HEK293T (cell line): ENCODE measurements around the gene PRXL2C.
A peak's percentile ranks its signal among the peaks of the same experiment; 100 is the strongest.
"Not testable (repeated sequence)": the region's sequence is repeated elsewhere in the genome, so short reads cannot be mapped to it uniquely, and the experiment has no call there.

Source experiments
- CTCF ChIA-PET: fragments of 350-600 bp; formaldehyde crosslinking; extraction: SDS; loops from one replicate; lab custom pipeline; 2021; ENCODE audit warnings: antibody characterized with exemption, inconsistent platforms; lab: Yijun Ruan, JAX
- POLR2A ChIA-PET: fragments of 350-600 bp; formaldehyde crosslinking; extraction: SDS; loops from one replicate; lab custom pipeline; 2020; ENCODE audit warnings: antibody characterized with exemption, inconsistent platforms; lab: Yijun Ruan, JAX
- DNase-seq: peaks from one replicate; pipeline ENCODE4 v3.0.0; 2012; ENCODE audit warnings: mixed read lengths; ENCODE audit errors: extremely low spot score
- ARNT ChIP-seq: fragments of 450-650 bp; IDR thresholded peaks from 2 replicates; pipeline ENCODE4 v1.6.1; 2017; ENCODE audit warnings: mild to moderate bottlenecking
- BHLHE40 ChIP-seq: fragments of 450-650 bp; IDR thresholded peaks from 2 replicates; pipeline ENCODE4 v1.6.1; 2016; ENCODE audit warnings: mild to moderate bottlenecking, moderate library complexity, borderline replicate concordance
- CTBP1 ChIP-seq: fragments of 450-650 bp; IDR thresholded peaks from 2 replicates; pipeline ENCODE4 v1.6.1; 2016; ENCODE audit warnings: borderline replicate concordance
- ELF4 ChIP-seq: fragments of 450-650 bp; IDR thresholded peaks from 2 replicates; pipeline ENCODE4 v1.6.1; 2017; ENCODE audit warnings: antibody characterized with exemption
- FOXA1 ChIP-seq: fragments of 450-650 bp; IDR thresholded peaks from 2 replicates; pipeline ENCODE4 v1.6.1; 2016; ENCODE audit warnings: mild to moderate bottlenecking
- FOXK2 ChIP-seq: fragments of 450-650 bp; IDR thresholded peaks from 2 replicates; pipeline ENCODE4 v1.6.1; 2016; ENCODE audit warnings: mild to moderate bottlenecking
- FOXM1 ChIP-seq: fragments of 450-650 bp; IDR thresholded peaks from 2 replicates; pipeline ENCODE4 v1.6.1; 2017; ENCODE audit warnings: mild to moderate bottlenecking, borderline replicate concordance
- HDGF ChIP-seq: fragments of 450-650 bp; IDR thresholded peaks from 2 replicates; pipeline ENCODE4 v1.6.1; 2017; ENCODE audit warnings: antibody characterized with exemption, borderline replicate concordance
- L3MBTL2 ChIP-seq: fragments of 450-650 bp; conservative IDR thresholded peaks from 2 replicates; pipeline ENCODE4 v1.6.1; 2016; ENCODE audit warnings: mild to moderate bottlenecking
- LEF1 ChIP-seq: fragments of 450-650 bp; IDR thresholded peaks from 2 replicates; pipeline ENCODE4 v1.6.1; 2017; ENCODE audit warnings: mild to moderate bottlenecking, borderline replicate concordance
- NFRKB ChIP-seq: fragments of 450-650 bp; IDR thresholded peaks from 2 replicates; pipeline ENCODE4 v1.6.1; 2016; ENCODE audit warnings: mild to moderate bottlenecking, moderate library complexity
- SP1 ChIP-seq: fragments of 450-650 bp; IDR thresholded peaks from 2 replicates; pipeline ENCODE4 v1.6.1; 2017
- SUZ12 ChIP-seq: fragments of 450-650 bp; IDR thresholded peaks from 2 replicates; pipeline ENCODE4 v1.6.1; 2016; ENCODE audit warnings: mild to moderate bottlenecking
- TARDBP ChIP-seq: fragments of 450-650 bp; IDR thresholded peaks from 2 replicates; pipeline ENCODE4 v1.6.1; 2016
- ZNF384 ChIP-seq: fragments of 450-650 bp; IDR thresholded peaks from 2 replicates; pipeline ENCODE4 v1.6.1; 2016
- TF ChIP-seq, protein P1 (sequence below): fragments of 450-650 bp; IDR thresholded peaks from 2 replicates; pipeline ENCODE4 v1.6.1; 2016

The PRXL2C gene, protein sequence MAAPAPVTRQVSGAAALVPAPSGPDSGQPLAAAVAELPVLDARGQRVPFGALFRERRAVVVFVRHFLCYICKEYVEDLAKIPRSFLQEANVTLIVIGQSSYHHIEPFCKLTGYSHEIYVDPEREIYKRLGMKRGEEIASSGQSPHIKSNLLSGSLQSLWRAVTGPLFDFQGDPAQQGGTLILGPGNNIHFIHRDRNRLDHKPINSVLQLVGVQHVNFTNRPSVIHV

DNA sequence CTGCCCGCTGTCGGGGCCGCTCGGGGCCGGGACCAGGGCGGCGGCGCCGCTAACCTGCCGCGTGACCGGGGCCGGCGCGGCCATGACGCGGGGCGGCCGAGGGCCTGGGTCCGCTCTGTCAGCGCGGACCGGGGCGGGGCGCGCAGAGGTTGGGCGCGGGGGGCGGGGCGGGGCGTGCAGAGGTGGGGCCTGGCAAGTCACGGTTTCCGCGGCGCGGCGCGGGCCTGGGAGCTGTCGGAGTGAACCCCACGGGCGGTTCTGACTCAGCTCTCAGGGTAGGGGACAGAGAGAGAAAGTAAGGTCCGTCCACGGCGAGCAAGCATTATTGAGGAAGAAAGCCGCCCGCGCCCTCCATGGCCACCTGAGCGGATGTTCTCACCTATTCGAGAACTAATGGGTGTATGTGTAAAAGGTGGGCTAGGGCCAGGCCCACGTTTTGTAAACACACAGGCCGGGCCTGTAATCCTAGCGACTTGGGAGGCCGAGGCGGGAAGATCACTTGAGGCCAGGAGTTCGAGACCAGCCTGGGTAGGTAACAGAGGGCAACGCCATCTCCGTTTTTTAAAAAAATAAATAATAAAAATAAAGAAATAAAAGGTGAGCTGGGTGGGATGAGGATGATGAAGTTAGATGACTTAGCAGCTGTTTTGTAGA, at the start of gene PRXL2C:
PRXL2C (minus strand) TSS at position 120 of the 654 bp plus-strand sequence; CDS start at position 84, 36 bp downstream.
- DNase-seq: peak; percentile 68
- ChIA-PET POLR2A (interaction anchor here (0.8 to 1.5 kb wide), 4 partner anchors 37 to 213 kb away, joined by 3 to 5 read pairs (median 5); partner anchors contain the start of gene HABP4), CTCF (interaction anchor here (0.6 kb wide), 1 partner anchor 79 kb away, joined by 3 read pairs; no protein-coding TSS in a partner anchor)
- TF ChIP-seq L3MBTL2 (peak; percentile 54), SUZ12 (no peak), ARNT (no peak), FOXA1 (no peak)

DNA sequence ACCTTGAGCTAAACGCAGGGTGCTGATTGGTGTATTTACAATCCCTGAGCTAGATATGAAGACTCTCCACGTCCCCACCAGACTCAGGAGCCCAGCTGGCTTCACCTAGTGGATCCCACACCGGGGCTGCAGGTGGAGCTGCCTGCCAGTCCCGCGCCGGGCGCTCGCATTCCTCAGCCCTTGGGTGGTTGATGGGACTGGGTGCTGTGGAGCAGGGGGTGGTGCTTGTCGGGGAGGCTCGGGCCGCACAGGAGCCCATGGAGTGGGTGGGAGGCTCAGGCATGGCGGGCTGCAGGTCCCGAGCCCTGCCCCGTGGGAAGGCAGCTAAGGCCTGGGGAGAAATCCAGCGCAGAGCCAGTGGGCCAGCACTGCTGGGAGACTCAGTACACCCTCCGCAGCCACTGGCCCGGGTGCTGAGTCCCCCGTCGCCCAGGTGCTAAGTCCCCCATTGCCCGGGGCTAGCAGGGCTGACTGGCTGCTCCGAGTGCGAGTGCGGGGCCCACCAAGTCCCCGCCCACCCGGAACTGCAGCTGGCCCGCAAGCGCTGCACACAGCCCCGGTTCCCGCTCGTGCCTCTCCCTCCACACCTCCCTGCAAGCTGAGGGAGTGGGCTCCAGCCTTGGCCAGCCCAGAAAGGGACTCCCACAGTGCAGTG, 45.7 kb upstream of the PRXL2C start:
- POLR2A ChIA-PET, DNase-seq, CTCF ChIA-PET: not testable (repeated sequence)

DNA sequence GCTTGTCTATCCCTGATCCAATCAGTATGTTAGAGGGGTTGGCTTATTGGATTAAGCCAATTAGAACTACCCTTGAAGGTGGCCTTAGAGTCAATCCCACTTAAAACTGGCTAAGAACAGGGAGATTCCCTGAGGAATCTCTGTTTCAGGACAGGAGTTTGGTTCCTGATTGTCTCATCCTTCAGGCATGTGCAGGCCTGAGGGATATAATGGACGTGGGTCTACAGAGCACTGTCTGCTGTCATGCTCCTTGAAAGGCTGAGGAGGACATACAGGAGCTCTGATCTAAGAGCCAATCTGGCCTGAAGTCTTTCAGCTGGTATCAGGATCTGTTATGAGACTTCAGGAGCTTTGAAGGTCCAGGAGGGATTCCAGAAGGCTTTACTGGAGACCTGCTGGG, 36.2 kb upstream of the PRXL2C start:
- CTCF ChIA-PET: no interaction called here
- POLR2A ChIA-PET: no interaction called here
- DNase-seq: no peak
- TF ChIP-seq HDGF (no peak), ZNF384 (no peak), FOXM1 (no peak), CTBP1 (no peak), L3MBTL2 (no peak), TARDBP (no peak), LEF1 (no peak), BHLHE40 (no peak), SP1 (no peak), SUZ12 (no peak), ARNT (no peak), NFRKB (no peak), FOXA1 (no peak), ELF4 (no peak), FOXK2 (no peak)
- TF ChIP-seq, protein P1, sequence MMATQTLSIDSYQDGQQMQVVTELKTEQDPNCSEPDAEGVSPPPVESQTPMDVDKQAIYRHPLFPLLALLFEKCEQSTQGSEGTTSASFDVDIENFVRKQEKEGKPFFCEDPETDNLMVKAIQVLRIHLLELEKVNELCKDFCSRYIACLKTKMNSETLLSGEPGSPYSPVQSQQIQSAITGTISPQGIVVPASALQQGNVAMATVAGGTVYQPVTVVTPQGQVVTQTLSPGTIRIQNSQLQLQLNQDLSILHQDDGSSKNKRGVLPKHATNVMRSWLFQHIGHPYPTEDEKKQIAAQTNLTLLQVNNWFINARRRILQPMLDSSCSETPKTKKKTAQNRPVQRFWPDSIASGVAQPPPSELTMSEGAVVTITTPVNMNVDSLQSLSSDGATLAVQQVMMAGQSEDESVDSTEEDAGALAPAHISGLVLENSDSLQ: no peak

DNA sequence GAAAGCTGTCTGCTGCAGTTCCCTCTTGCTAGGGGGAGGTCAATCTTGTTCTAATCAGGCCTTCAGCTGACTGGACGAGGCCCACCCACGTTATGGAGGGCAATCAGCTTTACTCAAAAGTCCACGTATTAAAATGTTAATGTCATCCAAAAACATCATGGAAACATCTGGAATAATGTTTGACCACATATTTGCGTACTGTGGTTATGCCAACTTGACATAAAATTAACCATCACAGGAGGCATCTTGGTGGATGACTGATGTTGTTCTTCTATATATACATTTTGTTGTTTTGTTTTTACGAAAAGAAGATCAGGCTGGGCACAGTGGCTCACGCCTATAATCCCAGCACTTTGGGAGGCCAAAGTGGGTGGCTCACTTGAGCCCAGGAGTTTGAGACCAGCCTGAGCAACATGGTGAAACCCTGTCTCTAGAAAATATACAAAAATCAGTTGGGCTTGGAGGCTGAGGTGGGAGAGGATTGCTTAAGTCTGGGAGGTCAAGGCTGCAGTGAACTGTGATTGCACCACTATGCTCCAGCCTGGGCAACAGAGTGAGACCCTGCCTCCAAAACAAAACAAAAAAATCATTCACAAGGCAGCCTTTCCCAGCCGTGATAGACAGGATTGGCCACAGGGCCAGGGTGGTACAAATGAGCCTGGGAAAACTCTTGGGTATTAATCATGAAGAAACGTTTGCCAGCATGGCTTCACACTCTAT, 33.8 kb upstream of the PRXL2C start:
- TF ChIP-seq SP1 (no peak), TARDBP (no peak), FOXA1 (no peak), FOXM1 (no peak), ELF4 (no peak), CTBP1 (no peak), BHLHE40 (no peak), LEF1 (no peak), FOXK2 (no peak), SUZ12 (no peak), ZNF384 (no peak), ARNT (no peak), HDGF (no peak)
- TF ChIP-seq, protein P1: no peak
- ChIA-PET CTCF (no interaction called here), POLR2A (no interaction called here)
- DNase-seq: no peak

DNA sequence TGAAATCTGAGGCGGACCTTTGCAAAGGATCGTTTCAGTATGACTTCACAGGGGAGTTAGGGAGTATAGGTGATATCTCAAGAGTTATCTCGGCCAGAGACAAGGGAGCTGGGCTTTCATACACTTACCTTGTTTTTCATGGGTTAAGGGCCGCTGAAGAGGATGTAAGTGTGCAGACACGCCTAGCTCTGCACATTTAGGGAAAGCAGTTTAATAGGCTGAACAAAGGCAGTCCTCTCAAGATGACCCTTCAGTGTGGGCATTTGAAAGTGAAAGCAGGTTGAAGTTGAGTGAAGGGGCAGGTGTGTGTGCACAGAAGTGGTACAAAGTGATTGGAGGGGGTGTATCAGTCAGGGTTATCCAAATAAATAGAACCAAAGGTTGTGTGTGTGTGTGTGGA, 33.1 kb upstream of the PRXL2C start:
- ChIA-PET CTCF (no interaction called here), POLR2A (no interaction called here)
- TF ChIP-seq LEF1 (no peak), ARNT (no peak), NFRKB (no peak), ZNF384 (no peak), HDGF (no peak), BHLHE40 (no peak), SP1 (no peak), L3MBTL2 (no peak), ELF4 (no peak), SUZ12 (no peak)
- DNase-seq: no peak

DNA sequence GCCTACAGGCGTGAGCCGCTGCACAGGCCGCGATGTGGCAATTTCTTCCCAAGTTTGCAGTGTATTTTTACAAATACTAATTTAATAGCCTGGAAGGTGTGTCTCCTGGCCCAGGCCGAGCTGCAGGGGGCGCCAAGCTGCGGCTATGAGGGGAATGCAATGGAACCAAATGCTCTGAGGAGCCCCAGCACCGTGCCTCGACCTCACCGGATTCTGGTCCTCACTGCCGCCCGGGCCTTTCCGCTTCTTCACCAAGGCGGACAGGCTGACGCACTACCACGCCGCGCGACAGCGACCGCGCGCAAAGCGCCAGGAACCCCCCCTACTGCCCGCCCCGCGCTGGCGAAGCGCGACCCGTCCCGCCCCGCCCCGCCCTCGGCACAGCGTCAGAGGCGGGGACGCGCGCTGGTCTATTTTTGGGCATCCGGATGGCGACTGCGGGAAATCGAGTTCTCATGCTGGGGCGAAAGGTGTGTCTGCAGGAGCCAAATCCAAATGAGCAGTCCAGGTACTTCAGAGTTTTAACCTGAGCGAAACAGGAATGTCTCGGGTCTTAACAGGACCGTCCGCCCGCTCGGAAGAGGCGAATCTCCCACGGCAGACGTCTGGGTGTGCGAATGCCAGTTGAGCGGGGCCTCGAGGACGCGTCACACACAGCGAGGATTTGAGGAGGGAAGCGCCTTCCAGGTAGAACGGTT, 31.7 kb upstream of the PRXL2C start:
- ChIA-PET POLR2A (no interaction called here), CTCF (no interaction called here)
- TF ChIP-seq FOXK2: no peak
- no peak for TF ChIP-seq ZNF384
- no peak for TF ChIP-seq FOXA1
- no peak for TF ChIP-seq HDGF
- TF ChIP-seq NFRKB: no peak
- no peak for TF ChIP-seq LEF1
- no peak for DNase-seq
